GM19035 (cell line): ENCODE data around the gene LDHD.

Experiments
- ATAC-seq: cut with Tn5 transposase; IDR thresholded peaks from one replicate; pipeline ENCODE4 v1.9.1; 2021; ENCODE audit not compliant: unreplicated experiment

The LDHD gene

GRCh38 chr16:75063549-75064088 lies 53.0 kb downstream of the LDHD start:
- ATAC-seq = no peak

- ATAC-seq = no peak
Measured at GRCh38 chr16:75062976-75063346, 53.6 kb downstream of the LDHD start.

- ATAC-seq = no peak
Measured at GRCh38 chr16:75062135-75062975, 54.2 kb downstream of the LDHD start.
